ENCODE measurements around the gene OTUD5.

- TF ChIP-seq, protein P1, sequence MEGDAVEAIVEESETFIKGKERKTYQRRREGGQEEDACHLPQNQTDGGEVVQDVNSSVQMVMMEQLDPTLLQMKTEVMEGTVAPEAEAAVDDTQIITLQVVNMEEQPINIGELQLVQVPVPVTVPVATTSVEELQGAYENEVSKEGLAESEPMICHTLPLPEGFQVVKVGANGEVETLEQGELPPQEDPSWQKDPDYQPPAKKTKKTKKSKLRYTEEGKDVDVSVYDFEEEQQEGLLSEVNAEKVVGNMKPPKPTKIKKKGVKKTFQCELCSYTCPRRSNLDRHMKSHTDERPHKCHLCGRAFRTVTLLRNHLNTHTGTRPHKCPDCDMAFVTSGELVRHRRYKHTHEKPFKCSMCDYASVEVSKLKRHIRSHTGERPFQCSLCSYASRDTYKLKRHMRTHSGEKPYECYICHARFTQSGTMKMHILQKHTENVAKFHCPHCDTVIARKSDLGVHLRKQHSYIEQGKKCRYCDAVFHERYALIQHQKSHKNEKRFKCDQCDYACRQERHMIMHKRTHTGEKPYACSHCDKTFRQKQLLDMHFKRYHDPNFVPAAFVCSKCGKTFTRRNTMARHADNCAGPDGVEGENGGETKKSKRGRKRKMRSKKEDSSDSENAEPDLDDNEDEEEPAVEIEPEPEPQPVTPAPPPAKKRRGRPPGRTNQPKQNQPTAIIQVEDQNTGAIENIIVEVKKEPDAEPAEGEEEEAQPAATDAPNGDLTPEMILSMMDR (IDR thresholded peaks at IDR 0.05 in 8 of 11, conservative IDR thresholded peaks at IDR 0.05 in 3 of 11): no peak
- no peak for TF ChIP-seq POLR2A (IDR thresholded peaks at IDR 0.05)
These were observed 60.2 kb downstream of the OTUD5 start for GRCh38 chrX:48897157-48897624.
